MM.1S (cell line): ENCODE results near the gene ATP6V1B1.

ENCODE experiments used
- DNase-seq: peaks from one replicate; pipeline ENCODE4 v3.0.0-alpha.2; 2015
- H2AFZ ChIP-seq: fragments of 300-600 bp; sonication (generic); 2 replicates; pipeline ENCODE4 v1.6.0; 2016; ENCODE audit warnings: antibody characterized with exemption, low read length
- H3F3A ChIP-seq: fragments of 300-600 bp; sonication (generic); 2 replicates; pipeline ENCODE4 v1.6.1; 2016; ENCODE audit warnings: mild to moderate bottlenecking, antibody characterized with exemption, low read length, moderate library complexity, mixed read lengths; ENCODE audit not compliant: insufficient read depth
- H3K27ac ChIP-seq: fragments of 300-600 bp; sonication (generic); 2 replicates; pipeline ENCODE4 v1.5.1; 2016; ENCODE audit warnings: mild to moderate bottlenecking, low read length
- H3K27me3 ChIP-seq: fragments of 300-600 bp; sonication (generic); replicated peaks from 2 replicates; pipeline ENCODE4 v1.6.0; 2016; ENCODE audit warnings: low read length; ENCODE audit not compliant: insufficient read depth
- H3K36me3 ChIP-seq: fragments of 300-600 bp; sonication (generic); replicated peaks from 2 replicates; pipeline ENCODE4 v1.6.1; 2016; ENCODE audit warnings: mild to moderate bottlenecking, low read length, mixed read lengths; ENCODE audit not compliant: insufficient read depth
- H3K4me1 ChIP-seq: fragments of 300-600 bp; sonication (generic); 2 replicates; pipeline ENCODE4 v1.6.1; 2016; ENCODE audit warnings: low read length, mixed read lengths
- H3K4me2 ChIP-seq: fragments of 300-600 bp; sonication (generic); 2 replicates; pipeline ENCODE4 v1.6.0; 2016; ENCODE audit warnings: low read depth, low read length
- H3K4me3 ChIP-seq: fragments of 300-600 bp; sonication (generic); 2 replicates; pipeline ENCODE4 v1.5.1; 2016; ENCODE audit warnings: low read length, mixed read lengths
- H3K79me2 ChIP-seq: fragments of 300-600 bp; sonication (generic); 2 replicates; pipeline ENCODE4 v1.6.1; 2016; ENCODE audit warnings: mixed run types, low read length, mixed read lengths
- H3K9ac ChIP-seq: fragments of 300-600 bp; sonication (generic); 2 replicates; pipeline ENCODE4 v1.6.1; 2016; ENCODE audit warnings: low read length, mixed read lengths
- H3K9me2 ChIP-seq: fragments of 300-600 bp; sonication (generic); replicated peaks from 2 replicates; pipeline ENCODE4 v1.6.1; 2016; ENCODE audit warnings: mild to moderate bottlenecking, low read length, mixed read lengths; ENCODE audit not compliant: insufficient read depth
- H3K9me3 ChIP-seq: fragments of 300-600 bp; sonication (generic); replicated peaks from 2 replicates; pipeline ENCODE4 v1.6.1; 2016; ENCODE audit warnings: mild to moderate bottlenecking, low read length, mixed read lengths; ENCODE audit not compliant: insufficient read depth
- H4K20me1 ChIP-seq: fragments of 300-600 bp; sonication (generic); 2 replicates; pipeline ENCODE4 v1.6.1; 2016; ENCODE audit warnings: mild to moderate bottlenecking, low read length, moderate library complexity, mixed read lengths; ENCODE audit not compliant: insufficient read depth
- EZH2 ChIP-seq: fragments of 300-600 bp; sonication (generic); optimal IDR thresholded peaks from 2 replicates; pipeline ENCODE3; 2017; ENCODE audit warnings: low read depth, mild to moderate bottlenecking, antibody characterized with exemption, low read length, mixed read lengths
- EZH2phosphoT487 ChIP-seq: fragments of 300-600 bp; sonication (generic); IDR thresholded peaks from 2 replicates; pipeline ENCODE4 v1.6.1; 2018; ENCODE audit warnings: antibody characterized with exemption, low read length
- TF ChIP-seq, protein P1 (sequence below): fragments of 300-600 bp; sonication (generic); IDR thresholded peaks from 2 replicates; pipeline ENCODE4 v1.5.1; 2016; ENCODE audit warnings: antibody characterized with exemption, low read length, mixed read lengths

Gene ATP6V1B1

DNA sequence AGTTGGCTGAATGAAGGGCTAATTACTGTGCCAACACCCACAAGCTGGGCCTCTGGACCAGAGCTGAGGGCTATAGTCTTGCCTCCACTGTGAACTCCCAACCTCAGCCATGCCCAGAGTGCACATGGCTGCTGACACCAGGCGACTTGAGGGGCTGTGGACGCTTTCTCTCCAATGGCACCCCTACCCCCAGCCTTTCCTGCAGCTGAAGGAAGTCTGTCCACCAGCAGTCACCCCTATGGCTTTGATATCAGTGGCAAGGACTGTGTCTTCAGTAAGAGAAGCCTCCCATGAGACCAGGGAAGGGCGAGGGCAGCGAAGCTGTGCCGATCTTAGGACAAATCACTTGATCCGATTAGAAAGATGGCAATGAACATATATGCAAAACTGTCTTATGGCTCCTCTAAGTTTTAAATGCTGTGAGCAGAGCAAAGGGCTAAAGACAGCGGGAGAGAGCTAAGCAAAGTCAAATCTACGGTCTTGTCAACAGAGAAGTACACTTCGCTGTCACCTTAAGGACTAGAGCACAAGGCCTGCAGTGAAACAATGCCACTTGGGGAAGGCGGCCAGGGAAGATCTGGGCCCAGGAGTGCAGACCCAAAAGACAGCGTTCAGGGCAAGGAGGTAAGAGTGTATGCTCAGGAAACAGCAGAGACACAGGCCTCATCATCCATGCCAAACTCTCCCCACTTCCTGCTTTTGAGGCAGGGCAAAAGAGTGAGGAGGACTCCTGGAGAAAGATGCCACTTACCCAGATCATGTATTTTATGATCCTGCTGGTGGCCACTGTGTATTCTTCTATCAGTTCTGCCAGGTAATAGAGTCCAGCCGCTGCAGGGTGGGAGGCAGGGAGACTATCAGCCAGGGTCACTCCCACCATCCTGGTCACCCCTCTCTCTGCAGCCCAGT lies 57.5 kb downstream of the ATP6V1B1 start:
- no peak overlapping the region for H3K27ac ChIP-seq
- DNase-seq: no peak

DNA sequence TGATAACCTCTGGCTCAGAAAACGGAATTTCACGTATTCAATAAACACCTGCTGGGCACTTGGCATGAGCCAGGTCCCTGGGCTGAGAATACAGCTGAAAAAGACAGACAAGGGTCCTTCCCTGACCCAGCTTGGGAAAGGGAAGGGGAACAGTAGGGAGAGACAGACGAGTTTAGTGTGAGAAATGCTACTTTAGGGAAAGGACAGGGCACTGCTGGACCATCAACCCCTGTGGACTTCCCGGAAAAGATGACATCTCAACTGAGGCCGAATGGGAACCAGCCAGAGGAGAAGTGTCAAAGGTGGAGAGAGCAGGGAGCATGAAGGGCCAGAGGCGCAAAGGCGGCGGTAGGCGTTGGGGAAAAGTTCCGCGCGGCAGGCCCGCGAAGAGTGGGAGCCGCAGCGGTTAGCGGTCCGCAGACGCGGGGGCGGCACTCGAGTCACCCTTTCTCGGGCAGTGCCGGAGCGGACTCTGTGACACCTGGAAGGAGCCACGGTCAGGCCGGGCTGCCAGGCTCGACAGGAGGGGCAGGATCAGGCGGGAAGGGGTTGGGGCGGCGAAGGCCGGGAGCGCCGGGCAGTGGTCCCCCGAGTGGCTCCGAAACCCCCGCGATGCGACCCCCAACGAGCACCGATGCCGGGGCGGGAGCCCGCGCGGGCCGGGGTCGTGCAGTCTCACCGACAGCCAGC lies 58.5 kb downstream of the ATP6V1B1 start:
- H3K9me2 ChIP-seq: no peaks in the 10 kb centered on the region
- peak overlapping the region; percentile 81 for H2AFZ ChIP-seq
- no peaks in the 10 kb centered on the region for H3K27me3 ChIP-seq
- no peaks in the 10 kb centered on the region for H3K9me3 ChIP-seq
- peak overlapping the region; percentile 80 for H3K4me3 ChIP-seq
- no peak for TF ChIP-seq EZH2
- TF ChIP-seq, protein P1, sequence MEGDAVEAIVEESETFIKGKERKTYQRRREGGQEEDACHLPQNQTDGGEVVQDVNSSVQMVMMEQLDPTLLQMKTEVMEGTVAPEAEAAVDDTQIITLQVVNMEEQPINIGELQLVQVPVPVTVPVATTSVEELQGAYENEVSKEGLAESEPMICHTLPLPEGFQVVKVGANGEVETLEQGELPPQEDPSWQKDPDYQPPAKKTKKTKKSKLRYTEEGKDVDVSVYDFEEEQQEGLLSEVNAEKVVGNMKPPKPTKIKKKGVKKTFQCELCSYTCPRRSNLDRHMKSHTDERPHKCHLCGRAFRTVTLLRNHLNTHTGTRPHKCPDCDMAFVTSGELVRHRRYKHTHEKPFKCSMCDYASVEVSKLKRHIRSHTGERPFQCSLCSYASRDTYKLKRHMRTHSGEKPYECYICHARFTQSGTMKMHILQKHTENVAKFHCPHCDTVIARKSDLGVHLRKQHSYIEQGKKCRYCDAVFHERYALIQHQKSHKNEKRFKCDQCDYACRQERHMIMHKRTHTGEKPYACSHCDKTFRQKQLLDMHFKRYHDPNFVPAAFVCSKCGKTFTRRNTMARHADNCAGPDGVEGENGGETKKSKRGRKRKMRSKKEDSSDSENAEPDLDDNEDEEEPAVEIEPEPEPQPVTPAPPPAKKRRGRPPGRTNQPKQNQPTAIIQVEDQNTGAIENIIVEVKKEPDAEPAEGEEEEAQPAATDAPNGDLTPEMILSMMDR: no peak
- H3K27ac ChIP-seq: peak overlapping the region; percentile 35; the same call in 1 of the 2 replicates
- peak overlapping the region; percentile 90 for H3K4me2 ChIP-seq
- DNase-seq: no peak
- H4K20me1 ChIP-seq: no peaks in the 10 kb centered on the region
- peaks cover 13% of the 10 kb centered on the region for H3K4me1 ChIP-seq
- peaks cover 29% of the 10 kb centered on the region for H3K79me2 ChIP-seq
- 0 out of 2 replicates have a peak, but pooled peaks cover 7% of the 10 kb centered on the region for H3F3A ChIP-seq
- no peaks in the 10 kb centered on the region; the same call in 1 of the 2 replicates for H3K36me3 ChIP-seq
- peak overlapping the region; percentile 95 for H3K9ac ChIP-seq

More for the DNA sequence above, 57.5 kb downstream of the ATP6V1B1 start:
- no peaks in the 10 kb centered on the region; the same call in 1 of the 2 replicates for H3K36me3 ChIP-seq
- no peaks in the 10 kb centered on the region for H3K9me2 ChIP-seq
- peaks cover 29% of the 10 kb centered on the region for H3K79me2 ChIP-seq
- 0 out of 2 replicates have a peak, but pooled peaks cover 6% of the 10 kb centered on the region for H3F3A ChIP-seq
- H3K9me3 ChIP-seq: no peaks in the 10 kb centered on the region
- TF ChIP-seq EZH2 (no peak), EZH2phosphoT487 (no peak)
- TF ChIP-seq, protein P1: no peak
- peak overlapping the region; percentile 80 for H3K4me3 ChIP-seq
- no peaks in the 10 kb centered on the region for H4K20me1 ChIP-seq
- H3K4me2 ChIP-seq: peak overlapping the region; percentile 90
- no peaks in the 10 kb centered on the region for H3K27me3 ChIP-seq
- H3K9ac ChIP-seq: peak overlapping the region; percentile 95; the same call in 1 of the 2 replicates
- H2AFZ ChIP-seq: no peak overlapping the region
- H3K4me1 ChIP-seq: peaks cover 11% of the 10 kb centered on the region

DNA sequence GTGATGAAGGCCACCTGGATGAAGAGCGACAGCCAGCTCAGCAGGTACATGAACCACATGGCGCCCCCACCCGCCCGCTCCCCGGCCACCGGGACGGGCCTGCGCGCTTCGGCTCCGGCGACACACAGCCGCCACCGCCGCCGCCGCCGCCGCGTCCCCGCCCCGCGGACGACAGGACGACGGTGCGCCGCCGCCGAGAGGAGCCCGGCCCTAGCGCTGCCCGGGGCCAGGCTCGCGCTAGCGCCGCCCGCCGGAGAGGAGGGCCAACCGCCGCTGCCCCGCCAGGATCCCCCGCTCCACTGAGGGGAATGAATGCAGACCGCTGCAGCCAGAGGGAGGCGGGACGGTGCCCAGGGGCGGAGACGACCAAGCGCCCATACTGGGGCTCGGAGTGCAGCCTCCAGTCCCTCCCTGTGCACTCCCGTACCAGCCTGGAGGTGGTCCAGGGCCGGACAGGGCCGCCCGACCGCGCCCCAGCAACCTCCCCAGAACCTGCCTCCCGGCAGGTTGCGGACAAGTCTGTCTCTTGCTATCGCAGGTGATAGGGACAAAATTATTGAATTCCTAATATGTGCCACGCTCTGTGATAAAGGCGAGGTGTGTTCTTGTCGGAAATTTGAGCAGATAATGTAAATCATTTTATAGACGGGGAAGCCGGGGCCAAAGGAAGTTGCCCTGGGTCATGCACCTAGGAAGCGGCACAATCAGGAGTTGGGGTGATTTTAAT lies 59.2 kb downstream of the ATP6V1B1 start, which contains the start of gene TEX261:
Gene TEX261, minus strand, starts transcription at position 175 of the 727 bp plus-strand sequence. Its CDS starts 116 bp downstream, at position 59.
- Histone ChIP-seq H3K9me2 (no peaks in the 10 kb centered on the region), H3F3A (0 out of 2 replicates have a peak, but pooled peaks cover 11% of the 10 kb centered on the region), H3K27ac (peak within 1 kb of the TSS; percentile 35; the same call in 1 of the 2 replicates), H2AFZ (peak within 1 kb of the TSS; percentile 99), H3K9me3 (no peaks in the 10 kb centered on the region), H3K79me2 (peaks cover 29% of the 10 kb centered on the region), H3K9ac (peak within 1 kb of the TSS; percentile 95), H4K20me1 (no peaks in the 10 kb centered on the region), H3K27me3 (no peaks in the 10 kb centered on the region), H3K4me3 (peak within 1 kb of the TSS; percentile 81), H3K4me1 (peaks cover 19% of the 10 kb centered on the region), H3K4me2 (peak within 1 kb of the TSS; percentile 90), H3K36me3 (no peaks in the 10 kb centered on the region)
- TF ChIP-seq EZH2: no peak
- TF ChIP-seq, protein P1: peak; percentile 58
- peak; percentile 92 for DNase-seq
